CD4-positive, alpha-beta T cell treated with Interleukin-4 for 1 hour (primary cell): ENCODE data around the gene LYRM4.
A peak's percentile ranks its signal among the peaks of the same experiment; 100 is the strongest.

Experiments used
- DNase-seq, 2 donors: peaks; one replicate each; pipeline ENCODE4 v3.0.0-alpha.2; 2020 to 2022

LYRM4 gene

GRCh38 chr6:5260661-5261544, at the start of gene LYRM4, which contains the start of gene FARS2:
LYRM4 (minus strand) TSS chr6:5260950; CDS start chr6:5260733, 217 bp downstream.
FARS2 (plus strand) TSS chr6:5261513.
- DNase-seq, result peak; percentile 89 to 93

GRCh38 chr6:5308066-5308465, 47.3 kb upstream of the LYRM4 start:
- DNase-seq, result no peak

- DNase-seq, result no peak
Measured at GRCh38 chr6:5307058-5307457, 46.3 kb upstream of the LYRM4 start.

GRCh38 chr6:5305968-5306626, 45.3 kb upstream of the LYRM4 start:
- DNase-seq, result no peak

GRCh38 chr6:5303682-5304081, 42.9 kb upstream of the LYRM4 start:
- DNase-seq, result no peak

- peak; percentile 65 to 68 for DNase-seq
Measured at GRCh38 chr6:5302995-5303622, 42.4 kb upstream of the LYRM4 start.

- peak in 1 of 2 donors; percentile 20 for DNase-seq
Measured at GRCh38 chr6:5302220-5302946, 41.6 kb upstream of the LYRM4 start.

GRCh38 chr6:5300206-5300764, 39.5 kb upstream of the LYRM4 start:
- DNase-seq, result no peak

- no peak for DNase-seq
Measured at GRCh38 chr6:5295623-5296022, 34.9 kb upstream of the LYRM4 start.

- DNase-seq, result no peak
Measured at GRCh38 chr6:5294392-5295211, 33.9 kb upstream of the LYRM4 start.

GRCh38 chr6:5293692-5294091, 32.9 kb upstream of the LYRM4 start:
- no peak for DNase-seq

- no peak for DNase-seq
Measured at GRCh38 chr6:5292154-5292553, 31.4 kb upstream of the LYRM4 start.

GRCh38 chr6:5290500-5290899, 29.8 kb upstream of the LYRM4 start:
- DNase-seq, result no peak

GRCh38 chr6:5290097-5290496, 29.3 kb upstream of the LYRM4 start:
- DNase-seq, result no peak

GRCh38 chr6:5287966-5288297, 27.2 kb upstream of the LYRM4 start:
- DNase-seq, result no peak

GRCh38 chr6:5287205-5287965, 26.6 kb upstream of the LYRM4 start:
- DNase-seq, result no peak

- DNase-seq, result no peak
Measured at GRCh38 chr6:5286780-5287179, 26.0 kb upstream of the LYRM4 start.

GRCh38 chr6:5285526-5285925, 24.8 kb upstream of the LYRM4 start:
- DNase-seq, result no peak

- DNase-seq, result no peak
Measured at GRCh38 chr6:5285081-5285480, 24.3 kb upstream of the LYRM4 start.

- no peak for DNase-seq
Measured at GRCh38 chr6:5282191-5282623, 21.5 kb upstream of the LYRM4 start.

- no peak for DNase-seq
Measured at GRCh38 chr6:5280920-5281319, 20.2 kb upstream of the LYRM4 start.
